Omental fat pad (tissue), 4 donors: ENCODE results near the gene DACH1. TPM values are rescaled to one million over a fixed set of nuclear protein-coding genes. Genes with fewer than 3 reads are reported as not detected.

Source experiments
- ATAC-seq: fragments of 150-250 bp; one replicate; pipeline ENCODE4 v1.9.1; 2016; ENCODE audit warnings: mild to moderate bottlenecking, moderate library complexity; ENCODE audit not compliant: low FRiP score
- DNase-seq: peaks from one replicate; pipeline ENCODE4 v3.0.0-alpha.2; 2019; ENCODE audit warnings: low spot score
- total RNA-seq, 4 donors: library from RNA; depleted of rRNA; stranded (reverse); fragments of >200 nt; gene quantifications; one replicate each; pipeline ENCODE4 v1.1.0, GENCODE V29; 2016
- TF ChIP-seq, protein P1 (sequence below), 3 donors: fragments of 450-650 bp; IDR thresholded peaks; one replicate each; pipeline ENCODE4 v1.5.1; 2016 to 2017; ENCODE audit warnings: antibody characterized with exemption in 3 of 3, mild to moderate bottlenecking in 3 of 3, moderate library complexity in 2 of 3

The DACH1 gene
- total RNA-seq, 4 donors from 2014 or later: 1.1 to 10.4 (median 2.8) TPM

DNA sequence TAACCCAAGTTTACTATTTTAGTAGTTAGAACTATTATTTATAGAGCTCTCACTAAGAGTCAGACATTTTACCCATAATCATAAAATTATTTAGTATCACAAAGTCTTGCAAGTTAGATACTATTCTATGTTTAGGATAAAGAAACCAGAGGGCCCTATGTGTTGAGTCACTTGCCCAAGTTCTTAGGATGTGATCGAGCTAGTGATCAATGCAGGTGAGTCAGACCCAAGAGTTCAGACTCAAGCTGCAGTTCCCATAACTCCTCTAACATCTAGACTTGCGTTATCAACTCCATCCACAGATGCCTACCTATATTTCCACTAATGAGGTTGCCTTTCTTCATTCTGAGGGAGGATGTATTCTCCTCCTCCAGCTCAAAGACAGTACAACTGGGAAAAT lies 53.8 kb downstream of the DACH1 start:
- ATAC-seq (no peak), DNase-seq (no peak)
- TF ChIP-seq, protein P1, sequence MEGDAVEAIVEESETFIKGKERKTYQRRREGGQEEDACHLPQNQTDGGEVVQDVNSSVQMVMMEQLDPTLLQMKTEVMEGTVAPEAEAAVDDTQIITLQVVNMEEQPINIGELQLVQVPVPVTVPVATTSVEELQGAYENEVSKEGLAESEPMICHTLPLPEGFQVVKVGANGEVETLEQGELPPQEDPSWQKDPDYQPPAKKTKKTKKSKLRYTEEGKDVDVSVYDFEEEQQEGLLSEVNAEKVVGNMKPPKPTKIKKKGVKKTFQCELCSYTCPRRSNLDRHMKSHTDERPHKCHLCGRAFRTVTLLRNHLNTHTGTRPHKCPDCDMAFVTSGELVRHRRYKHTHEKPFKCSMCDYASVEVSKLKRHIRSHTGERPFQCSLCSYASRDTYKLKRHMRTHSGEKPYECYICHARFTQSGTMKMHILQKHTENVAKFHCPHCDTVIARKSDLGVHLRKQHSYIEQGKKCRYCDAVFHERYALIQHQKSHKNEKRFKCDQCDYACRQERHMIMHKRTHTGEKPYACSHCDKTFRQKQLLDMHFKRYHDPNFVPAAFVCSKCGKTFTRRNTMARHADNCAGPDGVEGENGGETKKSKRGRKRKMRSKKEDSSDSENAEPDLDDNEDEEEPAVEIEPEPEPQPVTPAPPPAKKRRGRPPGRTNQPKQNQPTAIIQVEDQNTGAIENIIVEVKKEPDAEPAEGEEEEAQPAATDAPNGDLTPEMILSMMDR (IDR thresholded peaks at IDR 0.05): no peak

DNA sequence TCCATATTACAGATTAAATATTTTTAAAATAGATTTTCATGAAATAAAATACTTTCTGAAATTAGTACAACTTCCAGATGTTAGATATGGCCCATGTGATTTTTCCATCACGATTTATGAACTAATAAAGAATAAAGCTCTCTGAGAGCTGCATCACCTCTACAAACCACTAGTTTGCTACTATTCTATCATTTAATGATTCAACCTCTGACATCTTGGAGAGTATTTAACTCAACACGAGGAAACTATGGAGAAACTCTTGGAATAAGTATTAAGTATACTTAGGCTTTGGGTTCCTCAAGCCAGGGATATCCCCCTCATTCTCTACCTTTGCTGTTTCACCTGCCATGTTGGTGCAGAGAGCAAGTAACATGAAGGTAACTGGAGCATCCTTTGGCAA lies 55.7 kb downstream of the DACH1 start:
- TF ChIP-seq, protein P1 (IDR thresholded peaks at IDR 0.05): no peak
- DNase-seq: no peak
- no peak for ATAC-seq

DNA sequence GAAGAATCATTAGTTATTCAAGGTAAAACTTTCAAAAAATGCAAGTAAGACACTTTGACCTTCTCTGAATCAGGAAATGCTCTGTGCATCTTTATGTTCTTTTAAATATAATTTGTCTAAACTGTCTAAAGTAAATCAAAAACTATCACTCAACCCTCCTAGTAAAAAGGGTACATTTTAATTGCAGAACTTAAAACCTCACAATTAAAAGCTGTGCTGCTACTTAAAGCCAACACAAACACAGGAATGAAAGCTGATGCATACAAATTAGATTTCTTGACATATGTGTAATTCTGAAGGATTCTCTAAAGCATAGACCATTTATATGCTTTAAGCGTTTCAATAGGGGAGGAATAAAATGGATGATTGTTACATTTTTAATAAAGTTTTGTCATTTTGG lies 58.3 kb downstream of the DACH1 start:
- TF ChIP-seq, protein P1 (IDR thresholded peaks at IDR 0.05): no peak
- no peak for DNase-seq
- ATAC-seq: no peak

DNA sequence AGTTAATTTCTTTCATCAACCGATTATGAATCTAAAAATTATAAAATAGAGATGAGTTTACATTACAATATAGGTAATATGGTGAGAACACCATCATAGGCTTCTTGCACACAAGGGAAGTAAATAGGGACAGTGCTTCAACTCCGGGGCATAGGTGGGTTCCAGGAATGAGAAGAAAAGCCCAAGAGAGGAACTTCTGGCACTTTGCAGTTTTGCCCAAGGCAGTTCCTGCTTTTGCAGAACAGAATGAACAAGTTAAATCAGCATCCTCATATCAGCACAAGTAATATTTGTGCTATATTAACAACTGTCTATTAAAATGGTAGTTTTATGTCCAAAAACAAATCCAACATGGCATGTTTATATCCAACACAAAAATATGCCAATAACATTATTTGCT lies 60.1 kb downstream of the DACH1 start:
- no peak for DNase-seq
- ATAC-seq: no peak
- TF ChIP-seq, protein P1 (IDR thresholded peaks at IDR 0.05): no peak

DNA sequence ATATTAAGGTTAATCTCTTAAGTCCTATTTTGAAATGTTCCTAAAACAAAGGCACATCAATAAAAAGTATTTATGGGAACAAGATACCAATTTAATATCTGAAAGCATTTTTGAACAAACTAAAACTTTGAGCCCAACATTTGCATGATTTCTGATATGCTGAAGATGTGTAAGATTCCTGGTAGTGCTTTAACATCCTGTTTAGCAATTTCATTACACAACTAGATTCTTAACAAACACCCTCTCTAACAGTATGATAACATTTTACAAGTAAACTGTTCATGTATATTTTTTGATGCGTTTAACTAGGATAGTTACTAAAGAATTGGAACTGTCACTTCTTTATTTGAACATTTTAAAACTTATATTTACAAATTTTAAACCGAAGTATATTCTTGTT lies 63.9 kb downstream of the DACH1 start:
- no peak for DNase-seq
- TF ChIP-seq, protein P1 (IDR thresholded peaks at IDR 0.05): no peak

DNA sequence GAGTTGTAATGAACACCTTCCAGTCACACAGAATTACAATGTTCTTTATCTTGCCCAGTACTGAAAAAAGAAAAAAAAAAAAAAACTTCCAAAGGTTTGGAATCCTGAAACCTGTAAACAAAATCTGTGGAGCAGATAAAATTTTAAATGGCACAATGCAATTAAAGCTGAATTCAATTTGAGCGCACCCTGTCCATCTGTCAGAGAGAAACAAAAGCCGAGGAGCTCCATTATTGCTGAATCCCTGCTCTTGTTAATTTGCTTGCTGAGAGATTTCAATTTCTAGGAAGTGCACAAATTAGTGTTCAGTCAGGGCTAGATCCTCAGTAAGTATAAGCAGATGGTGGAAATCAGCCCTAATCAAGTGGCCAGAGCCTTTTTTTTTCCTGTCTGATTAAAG lies 65.2 kb downstream of the DACH1 start:
- ATAC-seq: no peak
- TF ChIP-seq, protein P1 (IDR thresholded peaks at IDR 0.05): no peak
- no peak for DNase-seq

More for the DNA sequence above, 63.9 kb downstream of the DACH1 start:
- ATAC-seq: no peak

DNA sequence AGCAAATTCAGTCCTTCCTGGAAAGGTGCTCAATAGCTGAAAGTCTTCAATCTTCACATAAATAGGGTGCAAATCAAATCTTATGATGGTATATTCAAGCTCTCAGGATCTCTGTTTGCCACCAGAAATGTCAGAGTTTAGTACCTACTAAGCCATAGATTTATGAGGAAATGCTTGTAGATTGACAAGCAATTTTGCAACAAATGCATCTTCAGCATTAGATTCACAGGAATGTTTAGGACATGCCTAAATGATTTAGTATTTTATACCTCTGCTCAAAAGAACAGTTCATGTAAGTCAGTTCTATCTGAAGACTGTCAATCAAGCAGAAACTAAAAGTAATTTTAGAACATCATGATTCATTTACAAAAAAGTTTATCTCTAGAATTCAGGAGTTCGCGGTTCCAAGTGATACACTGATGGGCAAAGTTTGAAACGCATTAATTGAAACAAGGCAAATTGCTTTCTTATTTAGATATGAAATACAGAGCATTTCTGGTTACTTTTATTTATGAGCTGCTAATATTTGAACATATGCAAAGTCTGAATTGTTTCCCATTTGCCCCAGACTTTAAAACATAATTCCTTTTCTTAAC lies 65.7 kb downstream of the DACH1 start:
- no peak for DNase-seq
- TF ChIP-seq, protein P1 (IDR thresholded peaks at IDR 0.05): no peak
- ATAC-seq: no peak
